GM12801 (cell line): ENCODE data around the gene SLC19A1.

ENCODE experiments used
- CTCF ChIP-seq: IDR thresholded peaks from one replicate; pipeline ENCODE4 v1.5.1; 2011; ENCODE audit warnings: control low read depth; ENCODE audit not compliant: insufficient read length; ENCODE audit errors: extremely low read depth

SLC19A1 gene

GRCh38 chr21:45512626-45513002 lies 29.6 kb downstream of the SLC19A1 start:
- TF ChIP-seq CTCF: no peak

DNA sequence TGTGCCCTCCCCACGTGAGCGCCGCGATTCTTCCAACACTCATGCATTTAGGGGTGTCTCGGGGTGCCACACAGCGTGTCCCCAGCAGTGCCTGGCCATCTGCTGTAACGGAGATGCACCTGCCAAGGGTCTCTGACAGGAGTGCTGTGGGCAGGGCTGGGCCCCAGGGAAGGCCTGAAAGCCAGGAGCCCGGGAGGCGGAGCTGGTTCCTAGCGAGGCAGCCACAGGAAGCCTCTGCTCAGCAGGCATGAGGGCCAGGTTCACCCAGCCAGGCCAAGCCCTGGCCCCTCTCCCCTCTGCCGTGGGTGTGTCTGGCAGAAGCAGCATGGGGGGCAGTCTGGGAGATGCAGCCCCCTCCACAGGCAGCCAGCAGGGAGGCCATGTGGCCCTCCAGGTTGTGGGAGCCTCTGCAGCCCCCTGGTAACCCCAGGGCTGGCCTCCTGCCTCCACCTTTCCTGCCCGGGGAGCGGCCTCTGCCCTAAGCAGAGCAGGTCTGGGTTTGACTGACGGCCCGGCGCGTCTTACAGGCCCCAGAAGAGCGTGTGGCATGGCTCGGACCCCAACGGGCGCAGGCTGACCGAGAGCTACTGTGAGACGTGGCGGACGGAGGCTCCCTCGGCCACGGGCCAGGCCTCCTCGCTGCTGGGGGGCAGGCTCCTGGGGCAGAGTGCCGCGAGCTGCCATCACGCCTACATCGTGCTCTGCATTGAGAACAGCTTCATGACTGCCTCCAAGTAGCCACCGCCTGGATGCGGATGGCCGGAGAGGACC lies 30.4 kb downstream of the SLC19A1 start:
- TF ChIP-seq CTCF: no peak

- TF ChIP-seq CTCF: no peak
These were observed 31.2 kb downstream of the SLC19A1 start for GRCh38 chr21:45511007-45511406.

DNA sequence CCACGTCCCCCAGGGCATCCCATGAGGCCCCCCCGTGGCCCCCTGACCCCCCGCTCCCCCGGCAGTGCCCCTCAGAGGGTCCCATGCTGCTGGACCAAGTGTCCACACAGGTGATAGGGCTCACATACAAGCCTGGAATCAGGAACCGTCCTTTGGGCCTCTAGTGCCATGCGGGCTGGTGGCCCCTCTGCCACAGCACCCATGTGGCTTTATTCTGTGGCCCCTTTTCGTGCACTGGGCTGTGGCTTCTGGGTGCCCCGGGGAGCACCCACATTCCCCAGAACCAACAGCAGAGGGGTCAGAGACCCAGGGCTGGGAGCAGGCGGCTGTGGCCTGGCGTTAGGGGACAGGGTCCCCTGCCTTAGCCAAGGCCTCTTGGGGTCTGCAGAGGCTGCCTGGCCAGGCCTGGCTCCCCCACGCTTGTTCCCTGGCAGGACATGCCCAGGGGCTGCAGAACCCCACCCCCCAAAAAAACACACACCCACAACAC lies 31.7 kb downstream of the SLC19A1 start:
- TF ChIP-seq CTCF: no peak

GRCh38 chr21:45509566-45510465 lies 32.4 kb downstream of the SLC19A1 start:
- TF ChIP-seq CTCF: no peak

- TF ChIP-seq CTCF: no peak
These were observed 33.4 kb downstream of the SLC19A1 start for GRCh38 chr21:45508607-45509565.
